Measurements from ENCODE around the gene AR. TPM values are rescaled to one million over a fixed set of nuclear protein-coding genes. Genes with fewer than 3 reads are reported as not detected.

The AR gene
- 2.9 to 3.6 TPM (median 3.2 TPM) in 5 replicates for total RNA-seq (2022; extraction: Qiagen RNA extraction)

GRCh38 chrX:67543818-67544217 is at the start of gene AR:
Gene AR (plus strand): TSS chrX:67544021. CDS start chrX:67545147, 1,126 bp downstream.

